ENCODE results near the gene SCYL2. TPM values are rescaled to one million over a fixed set of nuclear protein-coding genes. Genes with fewer than 3 reads are reported as not detected.
A peak's percentile ranks its signal among the peaks of the same experiment; 100 is the strongest.

The SCYL2 gene
- total RNA-seq, 1 experiment from 2014 or later: 35.8 TPM

DNA sequence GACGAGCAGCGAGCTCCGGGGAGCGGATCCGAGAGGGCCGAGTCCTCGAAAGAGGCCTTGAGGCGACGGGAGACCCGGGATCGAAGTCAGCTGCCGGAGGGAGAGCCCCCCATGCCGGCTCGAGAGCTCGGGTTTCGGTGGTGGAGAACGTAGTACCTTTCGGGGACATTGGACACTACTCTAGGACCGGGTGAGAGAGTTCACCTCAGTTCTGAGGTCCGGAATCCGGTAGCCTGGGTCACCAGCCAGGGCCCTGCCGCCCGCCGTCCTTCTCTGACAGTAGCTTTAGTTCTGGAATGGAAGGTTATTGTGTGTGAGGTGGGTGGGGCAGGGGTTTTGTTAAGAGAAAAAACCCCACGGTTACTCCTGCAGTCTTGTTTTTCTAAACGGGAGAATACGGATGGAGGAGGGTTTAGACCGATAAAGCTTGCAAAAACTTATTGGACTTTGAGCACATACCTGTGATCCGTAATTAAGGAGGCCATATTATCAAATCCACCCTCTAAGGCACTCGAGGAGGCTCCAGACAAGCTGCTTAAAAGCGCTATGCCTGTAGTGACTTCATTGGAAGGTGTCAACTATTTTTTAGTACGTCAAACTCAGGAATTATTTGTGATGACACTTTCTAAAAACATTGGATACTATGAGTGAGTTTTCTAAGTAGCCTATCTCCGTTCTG is 765 bp downstream of the SCYL2 start:
- intact Hi-C loops (cut with micrococcal nuclease): loop anchor here (1.0 kb wide), 4 partner anchors 33 to 307 kb away; partner anchors contain the start of gene ACTR6
- peaks cover 55% of the 10 kb centered on the region for H3K79me2 ChIP-seq (ENCODE audit: low read length)
- CTCF ChIA-PET: interaction anchor here (0.6 kb wide), 2 partner anchors 33 to 70 kb away, joined by 3 read pairs; no protein-coding TSS in a partner anchor
- DNase-seq (peak; percentile 30), ATAC-seq (peak; percentile 23)
- no peaks in the 10 kb centered on the region for H3F3A ChIP-seq (ENCODE audit: low read length, unreplicated experiment)
- H3K36me3 ChIP-seq (ENCODE audit: low read depth, low read length): no peaks in the 10 kb centered on the region
- H3K4me2 ChIP-seq (ENCODE audit: low read length): peak overlapping the region; percentile 90
- TF ChIP-seq EZH2 (IDR thresholded peaks at IDR 0.05; ENCODE audit: low read length, unreplicated experiment) (no peak), EZH2phosphoT487 (IDR thresholded peaks at IDR 0.05; ENCODE audit: borderline replicate concordance, low read length) (no peak)
- TF ChIP-seq, protein P1, sequence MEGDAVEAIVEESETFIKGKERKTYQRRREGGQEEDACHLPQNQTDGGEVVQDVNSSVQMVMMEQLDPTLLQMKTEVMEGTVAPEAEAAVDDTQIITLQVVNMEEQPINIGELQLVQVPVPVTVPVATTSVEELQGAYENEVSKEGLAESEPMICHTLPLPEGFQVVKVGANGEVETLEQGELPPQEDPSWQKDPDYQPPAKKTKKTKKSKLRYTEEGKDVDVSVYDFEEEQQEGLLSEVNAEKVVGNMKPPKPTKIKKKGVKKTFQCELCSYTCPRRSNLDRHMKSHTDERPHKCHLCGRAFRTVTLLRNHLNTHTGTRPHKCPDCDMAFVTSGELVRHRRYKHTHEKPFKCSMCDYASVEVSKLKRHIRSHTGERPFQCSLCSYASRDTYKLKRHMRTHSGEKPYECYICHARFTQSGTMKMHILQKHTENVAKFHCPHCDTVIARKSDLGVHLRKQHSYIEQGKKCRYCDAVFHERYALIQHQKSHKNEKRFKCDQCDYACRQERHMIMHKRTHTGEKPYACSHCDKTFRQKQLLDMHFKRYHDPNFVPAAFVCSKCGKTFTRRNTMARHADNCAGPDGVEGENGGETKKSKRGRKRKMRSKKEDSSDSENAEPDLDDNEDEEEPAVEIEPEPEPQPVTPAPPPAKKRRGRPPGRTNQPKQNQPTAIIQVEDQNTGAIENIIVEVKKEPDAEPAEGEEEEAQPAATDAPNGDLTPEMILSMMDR (conservative IDR thresholded peaks at IDR 0.05; ENCODE audit: low read depth, low read length): no peak
- H4K20me1 ChIP-seq (ENCODE audit: low read length): peaks cover 13% of the 10 kb centered on the region
- H3K9ac ChIP-seq (ENCODE audit: low read length): peak overlapping the region; percentile 87
- POLR2A ChIA-PET (ENCODE audit: unreplicated experiment): interaction anchor here (0.6 kb wide), 2 partner anchors 21 to 57 kb away, joined by 3 to 10 read pairs; no protein-coding TSS in a partner anchor
- no peaks in the 10 kb centered on the region for H3K27me3 ChIP-seq (ENCODE audit: low read length)
- peak overlapping the region; percentile 93 for H2AFZ ChIP-seq (ENCODE audit: low read length)
- H3K4me1 ChIP-seq (ENCODE audit: insufficient read depth, low read length): peaks cover 17% of the 10 kb centered on the region
- no TSS peak for BruUV-seq (replicated peaks)
- H3K27ac ChIP-seq (ENCODE audit: low read length): peak overlapping the region; percentile 68
- H3K4me3 ChIP-seq (ENCODE audit: low read length): peak overlapping the region; percentile 92
- H3K9me2 ChIP-seq (replicated peaks; ENCODE audit: low read length): no peaks in the 10 kb centered on the region
- no peaks in the 10 kb centered on the region for H3K9me3 ChIP-seq (ENCODE audit: low read length)

DNA sequence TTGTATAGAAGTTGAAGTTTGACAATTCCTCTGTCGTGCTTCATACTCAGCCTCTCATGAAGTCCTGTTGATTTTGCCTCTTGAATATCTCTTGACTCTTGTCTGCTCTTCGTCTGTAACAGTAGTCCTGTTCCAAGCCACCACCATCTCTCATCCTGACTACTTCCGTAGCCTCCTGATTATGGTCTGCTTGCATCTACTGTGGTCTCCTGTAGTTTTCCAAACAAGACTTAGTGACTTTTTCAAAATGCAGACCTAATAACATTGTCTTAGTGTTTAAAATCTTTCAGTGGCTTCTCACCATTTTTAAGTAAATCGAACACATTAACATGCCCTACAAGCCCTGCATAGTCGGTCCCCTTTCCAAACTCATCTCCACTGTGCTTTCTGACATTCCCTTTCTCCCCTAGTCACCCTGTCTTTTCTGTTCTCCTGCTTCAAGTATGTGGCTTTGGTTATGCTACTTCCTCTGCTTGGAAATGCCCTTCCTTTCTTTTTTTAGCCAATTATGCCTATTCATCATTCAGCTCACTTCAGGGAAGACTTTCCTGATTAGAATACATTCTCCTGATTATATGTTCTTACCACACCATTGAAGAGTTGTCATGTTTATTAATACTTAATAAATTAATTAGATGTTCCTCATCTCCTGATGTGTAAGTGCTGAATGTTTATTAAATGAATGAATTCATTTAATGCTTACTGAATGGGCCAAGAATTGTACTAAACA is 2.0 kb downstream of the SCYL2 start:
- H4K20me1 ChIP-seq (ENCODE audit: low read length): peaks cover 13% of the 10 kb centered on the region
- peaks cover 17% of the 10 kb centered on the region for H3K4me1 ChIP-seq (ENCODE audit: insufficient read depth, low read length)
- ATAC-seq (no peak), DNase-seq (peak; percentile 8)
- no peak overlapping the region for H2AFZ ChIP-seq (ENCODE audit: low read length)
- H3K9me2 ChIP-seq (replicated peaks; ENCODE audit: low read length): no peaks in the 10 kb centered on the region
- no peak overlapping the region for H3K27ac ChIP-seq (ENCODE audit: low read length)
- H3K9ac ChIP-seq (ENCODE audit: low read length): no peak overlapping the region; the same call in 1 of the 2 replicates
- TF ChIP-seq EZH2phosphoT487 (IDR thresholded peaks at IDR 0.05; ENCODE audit: borderline replicate concordance, low read length) (no peak), EZH2 (IDR thresholded peaks at IDR 0.05; ENCODE audit: low read length, unreplicated experiment) (no peak)
- TF ChIP-seq, protein P1 (conservative IDR thresholded peaks at IDR 0.05; ENCODE audit: low read depth, low read length): no peak
- peak overlapping the region; percentile 92 for H3K4me3 ChIP-seq (ENCODE audit: low read length)
- peaks cover 68% of the 10 kb centered on the region for H3K79me2 ChIP-seq (ENCODE audit: low read length)
- H3K36me3 ChIP-seq (ENCODE audit: low read depth, low read length): no peaks in the 10 kb centered on the region
- H3K4me2 ChIP-seq (ENCODE audit: low read length): peak overlapping the region; percentile 90
- no peaks in the 10 kb centered on the region for H3K9me3 ChIP-seq (ENCODE audit: low read length)
- no peaks in the 10 kb centered on the region for H3F3A ChIP-seq (ENCODE audit: low read length, unreplicated experiment)
- POLR2A ChIA-PET (ENCODE audit: unreplicated experiment): no interaction called here
- intact Hi-C loops (cut with micrococcal nuclease): no loop called here
- no TSS peak for BruUV-seq (replicated peaks)
- H3K27me3 ChIP-seq (ENCODE audit: low read length): no peaks in the 10 kb centered on the region
- CTCF ChIA-PET: no interaction called here
